ENCODE results near the gene HDGF. TPM values are rescaled to one million over a fixed set of nuclear protein-coding genes. Genes with fewer than 3 reads are reported as not detected.

HDGF gene
- total RNA-seq, 2 donors from 2014 or later = 215 to 438 TPM

- H3K4me1 ChIP-seq = peaks cover 27% of the 10 kb centered on the region
These were observed 2.6 kb downstream of the HDGF start for GRCh38 chr1:156748670-156749418.

GRCh38 chr1:156747742-156748669, 3.5 kb downstream of the HDGF start:
- Histone ChIP-seq H3K9me3 (no peaks in the 10 kb centered on the region), H3K36me3 (no peaks in the 10 kb centered on the region), H3K4me1 (peaks cover 27% of the 10 kb centered on the region), H3K9ac (ENCODE audit: low read depth in 2 of 2, low read length in 2 of 2) (peak overlapping the region; percentile 98 to 99), H3K27me3 (no peaks in the 10 kb centered on the region), H3K4me3 (peak overlapping the region; percentile 95), H3K27ac (peak overlapping the region; percentile 94)
- TF ChIP-seq CTCF (IDR thresholded peaks at IDR 0.05) = no peak
- DNase-seq = peak; percentile 27
- intact Hi-C loops (cut with DNase I) = no loop called here

More at GRCh38 chr1:156748670-156749418, 2.6 kb downstream of the HDGF start:
- Histone ChIP-seq H3K27me3 (no peaks in the 10 kb centered on the region), H3K4me3 (peak overlapping the region; percentile 95), H3K27ac (peak overlapping the region; percentile 94), H3K9ac (ENCODE audit: low read depth in 2 of 2, low read length in 2 of 2) (peak overlapping the region; percentile 98 to 99), H3K36me3 (no peaks in the 10 kb centered on the region), H3K9me3 (no peaks in the 10 kb centered on the region)
- peak; percentile 81 for DNase-seq
- intact Hi-C loops (cut with DNase I) = no loop called here
- TF ChIP-seq CTCF (IDR thresholded peaks at IDR 0.05) = no peak

- Histone ChIP-seq H3K9me3 (no peaks in the 10 kb centered on the region), H3K27me3 (no peaks in the 10 kb centered on the region), H3K9ac (ENCODE audit: low read depth in 2 of 2, low read length in 2 of 2) (peak overlapping the region; percentile 89 to 98), H3K36me3 (no peaks in the 10 kb centered on the region), H3K27ac (peak overlapping the region; percentile 94), H3K4me1 (peaks cover 22% of the 10 kb centered on the region), H3K4me3 (peak overlapping the region; percentile 29)
- DNase-seq = peak; percentile 91
- intact Hi-C loops (cut with DNase I) = no loop called here
- no peak for TF ChIP-seq CTCF (IDR thresholded peaks at IDR 0.05)
These were observed 4.5 kb downstream of the HDGF start for GRCh38 chr1:156746728-156747631.

DNA sequence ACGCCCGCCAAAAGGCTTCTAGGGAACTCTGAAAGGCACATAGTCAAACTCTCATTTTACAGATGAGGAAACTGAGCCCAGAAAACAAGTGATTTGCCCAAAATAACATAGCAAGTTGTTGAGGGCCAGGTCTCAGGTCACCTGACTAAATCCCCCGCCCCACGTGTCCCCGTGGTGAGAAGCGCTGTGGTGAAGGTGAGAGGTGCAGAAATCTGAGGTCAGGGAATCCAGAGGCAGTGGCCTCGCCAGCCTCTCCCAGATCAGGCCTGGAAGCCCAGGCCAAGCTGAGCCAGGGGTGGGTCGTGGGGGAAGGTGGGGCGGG, 5.1 kb downstream of the HDGF start:
- Histone ChIP-seq H3K4me3 (peak overlapping the region; percentile 29), H3K9ac (ENCODE audit: low read depth in 2 of 2, low read length in 2 of 2) (peak overlapping the region; percentile 48 to 94), H3K36me3 (no peaks in the 10 kb centered on the region), H3K9me3 (no peaks in the 10 kb centered on the region), H3K4me1 (peaks cover 22% of the 10 kb centered on the region), H3K27ac (peak overlapping the region; percentile 94), H3K27me3 (no peaks in the 10 kb centered on the region)
- DNase-seq = no peak
- intact Hi-C loops (cut with DNase I) = no loop called here
- TF ChIP-seq CTCF (IDR thresholded peaks at IDR 0.05) = no peak

DNA sequence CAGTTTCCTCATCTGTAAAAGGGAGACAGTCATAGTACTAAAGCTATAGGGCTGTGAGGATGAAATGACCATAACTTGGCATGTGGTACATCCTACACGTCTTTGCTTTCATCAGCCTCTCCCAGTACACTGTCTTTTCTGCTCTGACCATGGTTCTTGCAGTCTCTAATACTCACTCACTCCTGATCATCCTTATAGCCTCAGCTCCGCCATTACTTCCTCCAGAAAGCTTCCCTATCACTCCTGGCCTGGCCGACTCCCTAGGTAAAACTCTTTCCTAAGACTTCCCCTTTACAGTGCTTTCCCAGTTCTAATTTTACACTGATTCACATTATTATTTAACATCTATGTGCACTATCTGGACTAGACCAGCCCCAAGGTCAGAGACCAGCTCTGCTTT, 5.6 kb downstream of the HDGF start:
- Histone ChIP-seq H3K4me1 (peaks cover 22% of the 10 kb centered on the region), H3K4me3 (no peak overlapping the region), H3K36me3 (no peaks in the 10 kb centered on the region), H3K9ac (ENCODE audit: low read depth in 2 of 2, low read length in 2 of 2) (peak overlapping the region in 1 of 2 donors; percentile 94), H3K27ac (peak overlapping the region; percentile 94), H3K9me3 (no peaks in the 10 kb centered on the region), H3K27me3 (no peaks in the 10 kb centered on the region)
- DNase-seq = no peak
- intact Hi-C loops (cut with DNase I) = no loop called here
- TF ChIP-seq CTCF (IDR thresholded peaks at IDR 0.05) = no peak

Measured in colonic mucosa (tissue), 4 donors.